ENCODE data around the gene PTPN4. TPM values are rescaled to one million over a fixed set of nuclear protein-coding genes. Genes with fewer than 3 reads are reported as not detected.

The PTPN4 gene
- total and polyA plus RNA-seq, 2 of the 8 experiments (the other 6 are each of a cell fraction or from before 2014, with no cell fraction given): 28.5 to 105 TPM

DNA sequence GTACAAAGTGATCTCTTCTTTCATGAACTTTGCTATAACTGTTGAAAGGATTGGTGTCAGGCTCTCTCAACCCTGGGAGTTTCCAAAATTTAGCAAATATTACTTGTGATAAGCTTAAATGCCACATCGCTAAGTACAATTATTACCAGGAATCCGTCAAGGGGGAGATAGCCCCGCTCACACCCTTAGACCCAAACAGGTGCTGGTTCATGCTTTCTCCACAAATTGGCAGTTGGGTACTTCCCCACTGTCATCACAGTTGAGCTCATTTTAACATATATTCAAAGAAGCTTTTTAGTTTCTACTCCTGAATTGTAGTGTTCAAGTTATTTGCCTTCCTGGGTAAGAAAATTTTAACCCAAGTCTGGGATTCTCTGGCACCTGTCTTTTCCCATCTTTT, 223.4 kb downstream of the PTPN4 start:
- Histone ChIP-seq H3K9ac (replicated peaks in 1 of 4; ENCODE audit: extremely low read depth in 1 of 4, low read depth in 3 of 4, low read length in 3 of 4) (no peak overlapping the region), H3K4ac (replicated peaks; ENCODE audit: insufficient read length, low read depth, low read length) (no peak overlapping the region), H2AFZ (ENCODE audit: low read length) (no peak overlapping the region), H3K27me3 (replicated peaks in 1 of 4; ENCODE audit: control insufficient read depth in 3 of 4, extremely low read depth in 1 of 4, insufficient read depth in 3 of 4, low read length in 3 of 4) (no peaks in the 10 kb centered on the region), H3K9me3 (ENCODE audit: insufficient read depth in 2 of 2, low read depth in 1 of 2, low read length in 1 of 2) (0 out of 4 replicates have a peak, but pooled peaks cover 0 to 4% of the 10 kb centered on the region in 2 experiments), H2BK5ac (ENCODE audit: low read depth, low read length) (no peak overlapping the region), H4K91ac (replicated peaks; ENCODE audit: insufficient read length, low read length) (no peak overlapping the region), H3K4me1 (replicated peaks in 1 of 4; ENCODE audit: control insufficient read depth in 3 of 4, insufficient read depth in 4 of 4, low read length in 3 of 4) (no peaks in the 10 kb centered on the region), H2BK15ac (ENCODE audit: low read length) (no peak overlapping the region), H2BK120ac (replicated peaks; ENCODE audit: low read depth, low read length) (no peak overlapping the region), H3K18ac (ENCODE audit: extremely low read depth, low read length) (no peak overlapping the region), H3K4me2 (ENCODE audit: insufficient read depth in 1 of 2, low read depth in 2 of 2, low read length in 2 of 2) (no peak overlapping the region), H3K36me3 (ENCODE audit: control insufficient read depth in 2 of 4, insufficient read depth in 4 of 4, low read length in 3 of 4) (peaks cover 0 to 1% (median 0%) of the 10 kb centered on the region in 4 experiments; a peak in 1 of 8 replicates), H3K4me3 (ENCODE audit: extremely low read depth in 1 of 4, insufficient read depth in 2 of 4, low read depth in 3 of 4, low read length in 4 of 4) (no peak overlapping the region), H3K27ac (ENCODE audit: low read depth, low read length) (no peak overlapping the region), H3K23ac (ENCODE audit: insufficient read length) (no peak overlapping the region), H3K56ac (replicated peaks; ENCODE audit: insufficient read length, low read depth, low read length) (no peak overlapping the region), H2BK12ac (ENCODE audit: low read depth, low read length) (no peak overlapping the region), H2AK5ac (ENCODE audit: low read depth, low read length) (no peak overlapping the region), H3K79me1 (ENCODE audit: low read depth, low read length) (no peaks in the 10 kb centered on the region), H4K5ac (ENCODE audit: insufficient read length, low read depth, low read length) (no peak overlapping the region), H3K23me2 (ENCODE audit: low read depth, low read length) (no peaks in the 10 kb centered on the region), H3K14ac (ENCODE audit: insufficient read length) (no peak overlapping the region), H2BK20ac (ENCODE audit: low read length) (no peak overlapping the region), H3K79me2 (ENCODE audit: control insufficient read depth in 1 of 2, insufficient read depth in 2 of 2, low read length in 2 of 2) (no peaks in the 10 kb centered on the region), H4K20me1 (replicated peaks in 1 of 2; ENCODE audit: control insufficient read depth in 1 of 2, insufficient read depth in 2 of 2, low read length in 2 of 2) (no peaks in the 10 kb centered on the region), H4K8ac (ENCODE audit: extremely low read depth, insufficient read depth, low read length) (no peak overlapping the region)
- ChIA-PET POLR2A (ENCODE audit: partially characterized antibody) (interaction anchor here (0.6 kb wide), 1 partner anchor 293 kb away, joined by 4 read pairs; no protein-coding TSS in a partner anchor), CTCF (ENCODE audit: partially characterized antibody) (interaction anchor here (0.6 to 2.1 kb wide), 4 partner anchors 8 to 278 kb away, joined by 3 to 13 read pairs (median 4); no protein-coding TSS in a partner anchor)
- FAIRE-seq (no peak), DNase-seq (ENCODE audit: low read depth in 1 of 2, low spot score in 2 of 2) (no peak)
- WGBS, 2 experiments (ENCODE audit: extremely low coverage in 1 of 2, insufficient coverage in 1 of 2, insufficient read length in 1 of 2, insufficient replicate concordance in 2 of 2, low coverage in 1 of 2, low lambda C conversion rate in 2 of 2, missing lambda C conversion rate in 1 of 2): 88% methylated on average over 3 of the region's 3 CpGs; no CpG with 5 or more reads in 1 of the 2 experiments
- TF ChIP-seq GABPA (IDR thresholded peaks at IDR 0.05; ENCODE audit: borderline replicate concordance, insufficient read depth, low read length): no peak
- TF ChIP-seq FOSL1 (IDR thresholded peaks at IDR 0.05; ENCODE audit: insufficient read depth, low read depth, low read length): no peak
- no peak for TF ChIP-seq BACH1 (IDR thresholded peaks at IDR 0.05; ENCODE audit: low read length)
- no peak for TF ChIP-seq KDM5A (IDR thresholded peaks at IDR 0.05; ENCODE audit: low read length)
- TF ChIP-seq TCF12 (IDR thresholded peaks at IDR 0.05; ENCODE audit: low read depth, low read length): no peak
- TF ChIP-seq CBX8 (IDR thresholded peaks at IDR 0.05; ENCODE audit: borderline replicate concordance, low read depth, low read length): no peak
- no peak for TF ChIP-seq SIN3A (conservative IDR thresholded peaks at IDR 0.05 in 1 of 2, IDR thresholded peaks at IDR 0.05 in 1 of 2; ENCODE audit: low read depth in 1 of 2, low read length in 2 of 2)
- TF ChIP-seq SP1 (IDR thresholded peaks at IDR 0.05; ENCODE audit: low read depth, low read length): no peak

Measured in H1 (cell line).